NT2/D1 (cell line): ENCODE results near the gene UGT2B15.
"Not testable (repeated sequence)": the region's sequence is repeated elsewhere in the genome, so short reads cannot be mapped to it uniquely, and the experiment has no call there.

Source experiments
- DNase-seq: peaks from one replicate; pipeline ENCODE4 v3.0.0-alpha.2; 2011; ENCODE audit warnings: low read depth, low spot score
- H3K27me3 ChIP-seq: 2 replicates; pipeline ENCODE4 v1.6.0; 2011; ENCODE audit warnings: mild to moderate bottlenecking; ENCODE audit not compliant: insufficient read length, insufficient read depth
- H3K36me3 ChIP-seq: 2 replicates; pipeline ENCODE4 v1.6.1; 2011; ENCODE audit warnings: mild to moderate bottlenecking, low read length, mixed read lengths; ENCODE audit not compliant: insufficient read depth, insufficient read length
- H3K4me1 ChIP-seq: 2 replicates; pipeline ENCODE4 v1.5.1; 2011; ENCODE audit not compliant: insufficient read depth, insufficient read length
- H3K4me3 ChIP-seq: 2 replicates; pipeline ENCODE4 v1.5.1; 2011; ENCODE audit warnings: low read depth; ENCODE audit not compliant: insufficient read length
- H3K9ac ChIP-seq: 2 replicates; pipeline ENCODE4 v1.6.0; 2011; ENCODE audit warnings: low read depth; ENCODE audit not compliant: insufficient read length
- H3K9me3 ChIP-seq: 2 replicates; pipeline ENCODE4 v1.5.1; 2011; ENCODE audit warnings: mild to moderate bottlenecking, low read length; ENCODE audit not compliant: insufficient read depth
- SUZ12 ChIP-seq: IDR thresholded peaks from 2 replicates; pipeline ENCODE4 v1.6.1; 2011; ENCODE audit not compliant: insufficient read length, insufficient read depth; ENCODE audit errors: extremely low read depth
- YY1 ChIP-seq: IDR thresholded peaks from 2 replicates; pipeline ENCODE4 v1.6.1; 2011; ENCODE audit not compliant: insufficient read length, insufficient read depth
- ZNF274 ChIP-seq: IDR thresholded peaks from 2 replicates; pipeline ENCODE4 v1.6.1; 2011; ENCODE audit warnings: mild to moderate bottlenecking, low read depth, low read length

The UGT2B15 gene

DNA sequence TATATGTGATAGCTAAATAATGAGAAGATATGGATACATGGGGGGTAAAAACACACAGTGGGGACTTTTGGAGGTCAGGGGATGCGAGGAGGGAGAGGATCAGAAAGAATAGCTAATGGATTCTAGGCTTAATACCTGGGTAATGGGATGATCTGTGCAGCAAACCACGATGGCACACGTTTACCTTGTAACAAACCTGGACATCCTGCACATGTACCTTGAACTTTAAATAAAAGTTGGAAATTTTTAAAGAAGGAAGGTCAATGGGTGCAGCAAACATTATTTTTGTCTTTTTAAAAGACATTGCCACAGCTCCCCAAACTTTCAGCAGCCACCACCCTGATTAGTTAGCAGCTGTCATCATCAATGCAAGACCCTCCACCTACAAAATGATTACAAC lies 29.7 kb upstream of the UGT2B15 start:
- Histone ChIP-seq H3K27me3 (no peaks in the 10 kb centered on the region), H3K9ac (no peak overlapping the region), H3K4me3 (no peak overlapping the region), H3K4me1 (no peaks in the 10 kb centered on the region), H3K36me3 (no peaks in the 10 kb centered on the region), H3K9me3 (peaks cover 20% of the 10 kb centered on the region)
- no peak for DNase-seq
- no peak for TF ChIP-seq SUZ12
- no peak for TF ChIP-seq YY1
- TF ChIP-seq ZNF274: no peak

DNA sequence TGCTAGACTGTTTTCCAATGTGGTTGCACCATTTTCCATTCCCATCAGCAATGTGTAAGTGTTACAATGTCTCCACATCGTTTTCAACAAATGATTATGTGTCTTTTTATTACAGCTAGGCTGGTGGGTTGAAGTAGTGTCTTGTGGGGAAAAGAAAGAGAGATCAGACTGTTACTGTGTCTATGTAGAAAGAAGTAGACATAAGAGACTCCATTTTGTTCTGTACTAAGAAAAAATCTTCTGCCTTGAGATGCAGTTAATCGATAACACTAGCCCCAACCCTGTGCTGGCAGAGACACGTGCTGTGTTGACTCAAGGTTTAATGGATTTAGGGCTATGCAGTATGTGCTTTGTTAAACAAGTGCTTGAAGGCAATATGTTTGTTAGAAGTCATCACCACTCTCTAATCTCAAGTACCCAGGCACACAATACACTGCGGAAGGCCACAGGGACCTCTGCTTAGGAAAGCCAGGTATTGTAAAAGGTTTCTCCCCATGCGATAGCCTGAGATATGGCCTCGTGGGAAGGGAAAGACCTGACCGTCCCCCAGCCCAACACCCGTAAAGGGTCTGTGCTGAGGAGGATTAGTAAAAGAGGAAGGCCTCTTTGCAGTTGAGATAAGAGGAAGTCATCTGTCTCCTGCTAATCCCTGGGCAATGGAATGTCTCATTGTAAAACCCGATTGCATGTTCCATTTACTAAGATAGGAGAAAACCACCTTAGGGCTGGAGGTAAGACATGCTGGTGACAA lies 23.0 kb upstream of the UGT2B15 start:
- H3K9me3 ChIP-seq: peaks cover 10% of the 10 kb centered on the region; the same call in 1 of the 2 replicates
- H3K4me1 ChIP-seq: no peaks in the 10 kb centered on the region
- no peaks in the 10 kb centered on the region for H3K36me3 ChIP-seq
- TF ChIP-seq ZNF274 (no peak), YY1 (no peak), SUZ12 (no peak)
- no peak overlapping the region for H3K4me3 ChIP-seq
- DNase-seq: no peak
- H3K9ac ChIP-seq: no peak overlapping the region
- H3K27me3 ChIP-seq: no peaks in the 10 kb centered on the region

DNA sequence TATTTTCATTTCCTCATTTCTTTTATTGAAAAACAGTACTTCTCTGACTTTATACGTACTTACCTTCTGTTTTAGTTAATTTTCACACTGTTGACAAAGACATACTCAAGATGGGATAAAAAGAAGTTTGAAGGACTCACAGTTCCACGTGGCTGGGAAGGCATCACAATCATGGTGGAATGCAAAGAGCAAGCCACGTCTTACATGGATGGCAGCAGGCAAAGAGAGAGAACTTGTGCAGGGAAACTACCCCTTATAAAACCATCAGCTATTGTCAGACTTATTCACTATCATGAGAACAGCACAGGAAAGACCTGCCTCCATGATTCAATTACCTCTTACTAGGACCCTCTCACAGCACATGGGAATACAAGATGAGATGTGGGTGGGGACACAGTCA lies 20.7 kb upstream of the UGT2B15 start:
- Histone ChIP-seq H3K9ac (no peak overlapping the region), H3K9me3 (peaks cover 10% of the 10 kb centered on the region; the same call in 1 of the 2 replicates), H3K4me1 (no peaks in the 10 kb centered on the region), H3K4me3 (no peak overlapping the region), H3K27me3 (no peaks in the 10 kb centered on the region), H3K36me3 (no peaks in the 10 kb centered on the region)
- no peak for DNase-seq
- no peak for TF ChIP-seq ZNF274
- no peak for TF ChIP-seq YY1
- no peak for TF ChIP-seq SUZ12

DNA sequence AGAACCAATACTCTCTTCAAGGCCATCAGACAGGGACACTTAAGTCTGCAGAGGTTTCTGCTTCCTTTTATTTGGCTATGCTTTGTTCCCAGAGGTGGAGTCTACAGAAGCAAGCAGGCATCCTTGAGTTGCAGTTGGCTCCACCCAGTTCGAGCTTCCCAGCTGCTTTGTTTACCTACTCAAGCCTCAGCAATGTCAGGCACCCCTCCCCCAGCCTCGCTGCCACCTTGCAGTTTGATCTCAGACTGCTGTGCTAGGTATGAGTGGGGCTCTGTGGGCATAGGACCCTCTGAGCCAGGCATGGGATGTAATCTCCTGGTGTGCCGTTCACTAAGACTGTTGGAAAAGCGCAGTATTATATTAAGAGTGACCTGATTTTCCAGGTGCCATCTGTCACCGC lies 12.6 kb upstream of the UGT2B15 start:
- no peak for DNase-seq
- no peaks in the 10 kb centered on the region for H3K9me3 ChIP-seq
- no peaks in the 10 kb centered on the region for H3K36me3 ChIP-seq
- H3K9ac ChIP-seq: no peak overlapping the region
- H3K4me1 ChIP-seq: no peaks in the 10 kb centered on the region
- no peak overlapping the region for H3K4me3 ChIP-seq
- H3K27me3 ChIP-seq: no peaks in the 10 kb centered on the region
- TF ChIP-seq ZNF274 (no peak), YY1 (no peak), SUZ12 (no peak)

DNA sequence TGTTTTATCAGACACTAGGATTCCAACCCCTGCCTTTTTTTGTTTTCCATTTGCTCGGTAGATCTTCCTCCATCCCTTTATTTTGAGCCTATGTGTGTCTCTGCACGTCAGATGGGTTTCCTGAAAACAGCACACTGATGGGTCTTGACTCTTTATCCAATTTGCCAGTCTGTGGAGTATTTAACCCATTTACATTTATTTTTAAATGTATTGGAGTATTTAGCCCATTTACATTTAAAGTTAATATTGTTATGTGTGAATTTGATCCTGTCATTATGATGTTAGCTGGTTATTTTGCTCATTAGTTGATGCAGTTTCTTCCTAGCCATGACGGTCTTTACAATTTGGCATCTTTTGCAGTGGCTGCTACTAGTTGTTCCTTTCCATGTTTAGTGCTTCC lies 10.8 kb upstream of the UGT2B15 start:
- not testable (repeated sequence) for DNase-seq, H3K9me3 ChIP-seq, H3K27me3 ChIP-seq, H3K36me3 ChIP-seq, H3K4me1 ChIP-seq, H3K9ac ChIP-seq, H3K4me3 ChIP-seq

DNA sequence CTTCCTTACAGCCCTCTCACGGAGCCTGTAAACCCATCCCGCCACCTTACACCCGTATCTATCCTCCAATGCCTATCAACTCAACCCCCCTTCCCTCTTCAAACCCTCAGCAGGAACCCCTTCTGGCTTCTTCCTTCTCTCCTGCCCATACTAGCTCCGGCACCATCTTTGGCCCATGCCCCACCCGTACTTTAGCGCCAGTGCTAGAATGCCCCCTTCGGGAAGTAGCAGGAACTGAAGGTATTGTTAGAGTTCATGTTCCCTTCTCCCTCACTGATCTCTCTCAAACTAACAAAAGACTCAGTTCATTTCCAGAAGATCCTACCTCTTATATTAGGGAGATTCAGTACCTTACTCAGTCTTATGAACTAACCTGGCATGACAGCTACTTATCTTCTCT lies 2.7 kb upstream of the UGT2B15 start:
- no peaks in the 10 kb centered on the region for H3K27me3 ChIP-seq
- H3K9me3 ChIP-seq: no peaks in the 10 kb centered on the region
- no peak overlapping the region for H3K4me3 ChIP-seq
- H3K4me1 ChIP-seq: no peaks in the 10 kb centered on the region
- H3K36me3 ChIP-seq: no peaks in the 10 kb centered on the region
- DNase-seq: no peak
- TF ChIP-seq ZNF274 (no peak), SUZ12 (no peak), YY1 (no peak)
- no peak overlapping the region for H3K9ac ChIP-seq

DNA sequence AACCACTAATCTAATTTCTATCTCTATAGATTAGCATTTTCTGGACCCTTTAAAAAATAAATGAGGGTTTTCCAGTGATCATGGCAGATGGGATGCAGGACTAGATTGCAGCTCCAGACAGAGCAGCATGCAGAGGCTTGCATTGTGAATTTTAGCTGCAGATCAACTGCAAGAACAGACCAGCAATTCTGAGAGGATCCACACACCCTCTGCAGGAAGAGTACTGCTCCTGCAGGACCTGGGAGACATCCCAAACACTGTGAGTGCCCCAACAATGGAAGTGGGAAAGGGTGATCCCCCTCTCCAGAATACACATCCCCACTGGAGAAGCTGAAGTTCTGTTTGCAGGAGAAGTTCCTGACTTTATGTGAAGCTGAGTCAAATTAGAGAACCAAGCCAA lies 765 bp upstream of the UGT2B15 start:
- not testable (repeated sequence) for H3K36me3 ChIP-seq, H3K27me3 ChIP-seq, H3K9ac ChIP-seq, H3K4me3 ChIP-seq, H3K9me3 ChIP-seq, H3K4me1 ChIP-seq, DNase-seq

DNA sequence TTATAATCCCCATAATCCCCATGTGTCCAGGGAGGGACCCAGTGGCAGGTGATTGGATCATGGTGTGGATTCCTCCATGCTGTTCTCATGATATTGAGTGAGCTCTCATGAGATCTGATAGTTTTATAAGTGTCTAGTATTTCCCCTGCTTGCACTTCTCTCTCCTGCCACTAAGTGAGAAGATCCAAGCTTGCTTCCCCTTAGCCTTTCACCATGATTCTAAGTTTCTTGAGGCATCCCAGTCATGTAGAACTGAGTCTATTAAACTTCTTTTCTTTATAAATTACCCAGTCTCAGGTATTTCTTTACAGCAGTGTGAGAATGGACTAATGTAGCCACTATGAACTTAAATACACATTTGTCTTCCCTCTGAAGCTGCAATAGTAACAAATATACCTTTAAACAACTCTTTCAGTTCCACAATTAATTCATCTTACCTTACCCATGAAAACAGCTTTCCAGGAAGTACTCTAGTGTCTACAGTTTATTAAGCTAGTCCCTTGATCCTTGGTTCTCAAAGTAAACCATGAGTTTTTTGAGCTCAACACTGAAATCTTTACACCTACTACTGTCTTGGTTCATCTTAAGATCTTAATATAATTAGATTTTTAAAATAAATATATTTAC lies 1.8 kb downstream of the UGT2B15 start:
- not testable (repeated sequence) for H3K9me3 ChIP-seq, H3K4me3 ChIP-seq, H3K9ac ChIP-seq

DNA sequence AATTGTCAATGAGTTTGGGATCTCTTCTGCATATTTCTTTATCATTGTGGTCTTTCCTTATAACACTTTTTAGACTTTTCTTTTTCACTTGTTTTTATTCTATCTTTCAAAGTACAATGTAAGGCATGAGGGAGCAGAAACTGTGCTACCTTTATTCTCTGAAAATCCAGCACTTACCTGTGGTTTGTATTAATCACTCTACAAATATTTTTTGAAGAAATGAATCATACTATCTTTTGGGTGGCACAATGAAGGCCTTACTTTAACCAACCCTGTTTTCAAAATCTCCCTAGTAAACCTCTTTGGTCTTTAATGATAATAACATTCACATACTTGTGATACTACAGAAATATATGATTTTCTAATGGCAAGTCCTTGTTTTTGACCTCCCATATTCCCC lies 2.9 kb downstream of the UGT2B15 start:
- H3K9ac ChIP-seq, H3K4me3 ChIP-seq, H3K4me1 ChIP-seq, H3K27me3 ChIP-seq, H3K36me3 ChIP-seq, DNase-seq, H3K9me3 ChIP-seq: not testable (repeated sequence)

More for the DNA sequence above, 1.8 kb downstream of the UGT2B15 start:
- not testable (repeated sequence) for H3K36me3 ChIP-seq, DNase-seq, H3K4me1 ChIP-seq, H3K27me3 ChIP-seq

DNA sequence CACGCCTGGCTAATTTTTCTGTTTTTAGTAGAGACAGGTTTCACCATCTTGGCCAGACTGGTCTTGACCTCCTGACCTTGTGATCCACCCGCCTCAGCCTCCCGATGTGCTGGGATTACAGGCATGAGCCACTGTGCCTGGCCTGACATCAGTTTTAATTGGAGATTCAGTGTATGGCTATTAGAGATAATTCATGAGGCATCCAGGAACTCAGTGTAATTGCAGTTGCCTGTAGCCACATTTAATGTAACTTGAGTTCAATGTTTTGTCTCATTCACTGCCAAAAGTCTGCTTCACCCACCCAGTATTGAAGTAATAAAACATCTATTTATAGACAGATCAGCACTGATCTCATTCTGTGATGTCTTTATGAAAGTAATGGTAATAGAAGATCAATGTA lies 5.7 kb downstream of the UGT2B15 start:
- not testable (repeated sequence) for H3K9ac ChIP-seq, DNase-seq, H3K9me3 ChIP-seq, H3K4me3 ChIP-seq, H3K4me1 ChIP-seq, H3K27me3 ChIP-seq, H3K36me3 ChIP-seq
